Measurements from ENCODE around the gene NR1H3.

- TF ChIP-seq CTCF (IDR thresholded peaks at IDR 0.05) (no peak), POLR2A (IDR thresholded peaks at IDR 0.05) (no peak)
Measured at GRCh38 chr11:47299078-47299477, 41.3 kb downstream of the NR1H3 start.

Data from Peyer's patch (tissue), 4 donors.